ENCODE measurements around the gene IMPG1.
"Not testable (repeated sequence)": the region's sequence is repeated elsewhere in the genome, so short reads cannot be mapped to it uniquely, and the experiment has no call there.

IMPG1 gene

DNA sequence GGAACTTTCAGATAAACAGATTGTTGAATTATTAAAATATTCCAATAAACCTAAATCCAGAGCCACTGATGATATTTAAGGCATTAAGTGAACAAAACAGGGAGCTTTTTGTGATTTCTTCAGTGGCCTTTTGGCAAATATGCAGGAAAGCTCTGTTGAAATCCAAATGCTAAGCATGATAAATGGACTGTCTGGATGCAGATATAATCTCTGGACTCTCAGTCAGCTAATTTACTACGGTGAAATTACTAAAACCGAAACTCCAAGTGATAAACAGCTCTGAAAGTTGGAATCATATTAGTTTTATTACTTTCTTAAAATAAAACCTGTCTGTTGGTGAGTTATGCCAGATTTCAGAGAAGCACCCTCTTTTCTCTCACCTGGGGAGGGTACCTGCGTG lies 120.3 kb downstream of the IMPG1 start:
- no peak for DNase-seq (ENCODE audit: low read depth)

DNA sequence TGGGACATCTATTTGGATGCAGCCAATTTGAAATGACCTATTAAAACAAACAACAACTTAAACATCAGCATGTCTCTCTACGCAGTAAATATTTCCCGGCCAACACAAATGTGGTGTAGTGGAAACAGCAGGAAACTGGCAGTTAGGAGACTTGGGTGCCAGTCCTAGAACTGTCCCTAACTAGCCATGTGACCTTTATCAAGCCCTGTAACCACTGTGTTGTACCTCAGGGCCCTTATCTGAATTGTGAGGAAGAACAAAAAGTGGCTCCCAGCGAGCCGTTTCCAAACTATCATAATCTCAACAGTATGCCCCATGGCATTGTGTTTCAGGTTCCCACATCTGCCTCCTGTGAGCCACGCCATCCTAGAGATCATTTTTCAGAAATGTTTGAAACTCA lies 124.5 kb downstream of the IMPG1 start:
- no peak for DNase-seq (ENCODE audit: low read depth)

DNA sequence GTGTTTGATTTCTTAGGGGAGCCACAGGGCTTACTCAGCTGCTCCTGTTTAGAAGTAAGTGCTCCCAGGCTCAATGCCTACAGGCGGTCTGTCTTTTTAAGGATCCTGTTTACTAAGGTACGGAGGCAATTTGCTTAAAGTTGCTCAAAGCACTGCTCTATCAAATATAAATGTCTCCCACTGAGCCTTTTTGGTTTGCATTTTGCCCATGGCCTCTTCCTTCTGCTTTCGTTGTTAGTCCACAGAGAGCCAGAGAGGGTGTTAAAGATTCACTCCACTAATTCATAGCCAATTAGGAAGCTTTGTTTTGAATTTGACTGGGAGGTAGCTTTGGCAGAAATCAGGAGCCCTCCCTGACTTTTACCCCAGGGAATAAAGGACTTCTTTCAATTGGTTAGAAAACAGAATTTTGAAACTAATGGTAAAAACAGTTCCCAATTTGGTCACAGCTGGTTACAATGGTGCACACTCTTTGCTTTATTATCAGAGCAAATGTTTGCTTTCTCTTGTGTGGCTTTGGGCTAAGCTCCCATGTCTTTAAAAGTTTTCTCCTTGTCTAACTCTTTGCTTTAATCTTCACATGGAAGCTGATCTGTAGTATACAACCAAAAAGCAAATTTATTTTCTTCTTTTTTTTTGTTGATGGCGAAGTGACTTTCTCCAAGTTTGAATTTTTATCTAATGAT lies 126.2 kb downstream of the IMPG1 start:
- DNase-seq (ENCODE audit: low read depth) = no peak

GRCh38 chr6:75943381-75943780 lies 129.1 kb downstream of the IMPG1 start:
- DNase-seq (ENCODE audit: low read depth) = no peak

GRCh38 chr6:75941509-75941908 lies 131.0 kb downstream of the IMPG1 start:
- DNase-seq (ENCODE audit: low read depth) = no peak

DNA sequence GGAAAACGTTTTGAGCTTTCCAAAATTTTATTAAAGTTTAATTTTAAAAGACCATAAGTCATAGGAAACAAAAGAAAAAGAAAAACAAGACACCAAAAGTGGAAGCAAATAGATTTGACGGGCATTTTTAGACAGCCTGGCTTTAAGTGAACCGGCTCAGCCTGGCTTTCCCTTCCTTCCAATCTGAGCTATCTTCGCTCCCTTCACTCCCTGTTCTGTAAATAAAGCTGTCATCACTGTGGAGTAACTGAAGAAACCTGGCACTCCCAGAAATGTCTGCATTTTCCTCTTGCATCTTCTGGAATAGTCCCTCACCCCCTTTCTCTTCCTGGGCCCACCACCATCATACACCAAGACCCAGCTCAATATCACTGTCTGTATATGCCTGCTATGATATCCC lies 131.9 kb downstream of the IMPG1 start:
- DNase-seq (ENCODE audit: low read depth) = no peak

DNA sequence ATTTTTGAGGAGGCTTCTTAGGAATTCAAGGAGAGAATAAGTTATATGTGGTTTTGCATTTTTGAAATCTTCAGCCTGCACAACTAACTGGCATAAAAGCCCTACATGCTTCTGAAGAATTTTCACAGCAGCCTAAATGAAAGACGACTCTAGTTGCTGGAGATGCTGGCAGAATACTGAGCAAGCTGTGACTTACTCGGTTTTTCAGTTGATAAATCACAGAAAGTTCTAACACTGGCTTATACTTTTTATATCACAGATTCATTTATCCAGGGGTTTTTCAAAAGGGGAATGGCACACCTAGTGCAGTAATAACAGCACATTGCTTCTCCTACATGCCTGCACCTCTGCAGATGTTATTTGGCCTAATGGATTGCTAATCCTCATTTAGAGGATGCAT lies 134.6 kb downstream of the IMPG1 start:
- no peak for DNase-seq (ENCODE audit: low read depth)

DNA sequence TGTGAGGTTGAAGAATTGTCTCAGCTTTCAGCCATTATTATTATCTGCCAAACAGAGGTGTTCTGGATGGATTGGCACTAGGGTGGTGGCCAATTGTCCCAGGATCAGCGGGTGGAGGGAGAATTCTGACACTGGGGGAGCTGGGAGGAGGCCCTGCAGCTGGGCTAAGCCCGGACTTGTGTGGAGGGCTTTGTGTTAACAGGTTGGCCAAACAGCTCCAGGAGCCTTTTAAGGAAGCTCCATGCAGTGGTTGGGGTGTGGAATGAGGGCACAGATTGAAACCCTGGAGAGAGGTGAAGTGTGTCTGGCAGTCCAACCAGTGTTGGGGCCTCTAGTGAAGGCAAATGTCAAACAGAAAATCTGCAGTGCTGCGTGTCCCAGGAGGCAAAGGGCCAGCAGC lies 135.8 kb downstream of the IMPG1 start:
- DNase-seq (ENCODE audit: low read depth) = no peak

DNA sequence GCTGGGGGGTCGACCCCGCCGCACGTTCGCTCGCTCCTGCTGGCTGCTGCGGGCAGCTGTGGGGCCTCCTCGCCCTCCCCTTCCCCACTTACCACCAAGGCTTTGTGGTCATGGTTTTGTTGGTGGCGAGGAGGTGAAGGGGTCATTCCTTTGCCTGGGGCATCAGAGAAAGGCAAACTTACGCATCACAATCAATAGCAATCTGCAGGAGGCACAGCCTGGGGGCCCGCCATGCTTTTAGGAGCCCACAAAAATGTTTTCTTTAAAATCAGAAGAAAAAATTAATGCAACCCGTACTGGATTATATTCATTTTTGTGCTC lies 137.0 kb downstream of the IMPG1 start:
- DNase-seq (ENCODE audit: low read depth) = no peak

DNA sequence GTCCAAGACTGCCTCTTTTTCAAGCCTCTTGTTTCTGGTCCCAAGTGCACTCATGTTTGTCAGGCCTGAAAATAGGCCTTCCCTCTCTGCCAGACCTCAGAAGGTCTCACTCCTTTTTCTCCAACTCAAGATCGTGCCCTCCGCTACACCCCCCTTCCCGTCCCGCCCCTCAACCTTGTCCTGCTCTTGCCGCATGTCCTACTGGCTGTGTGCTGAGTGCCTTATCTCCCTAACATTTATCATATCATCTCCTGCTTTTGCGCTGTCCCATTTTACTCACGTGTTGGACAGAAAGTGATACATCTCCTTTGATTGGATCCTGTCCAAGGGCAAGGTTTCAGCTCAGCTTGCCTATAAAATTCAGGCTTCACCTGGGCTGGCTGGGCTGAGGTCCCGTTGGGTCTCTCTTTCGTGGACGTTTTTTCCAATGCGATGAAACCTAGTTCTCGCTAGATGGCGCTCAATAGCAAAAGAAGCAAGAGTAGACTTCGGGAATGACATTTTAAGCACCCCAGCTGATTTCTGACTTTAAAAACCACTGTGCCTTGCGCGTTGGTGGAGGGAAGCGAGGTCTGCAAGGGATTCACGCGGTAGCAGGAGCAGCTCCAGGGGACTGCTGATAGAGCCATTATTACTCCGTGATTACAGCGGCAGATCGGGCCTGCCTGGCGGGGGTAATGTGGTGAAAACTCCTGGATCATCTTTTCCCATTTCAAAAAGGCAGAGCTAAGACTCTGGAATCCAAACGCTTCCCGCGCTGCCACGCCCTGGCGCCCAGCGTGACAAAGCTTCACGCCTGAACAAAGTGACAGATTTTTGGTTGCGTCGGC lies 137.6 kb downstream of the IMPG1 start:
- peak; percentile 64 for DNase-seq (ENCODE audit: low read depth)

DNA sequence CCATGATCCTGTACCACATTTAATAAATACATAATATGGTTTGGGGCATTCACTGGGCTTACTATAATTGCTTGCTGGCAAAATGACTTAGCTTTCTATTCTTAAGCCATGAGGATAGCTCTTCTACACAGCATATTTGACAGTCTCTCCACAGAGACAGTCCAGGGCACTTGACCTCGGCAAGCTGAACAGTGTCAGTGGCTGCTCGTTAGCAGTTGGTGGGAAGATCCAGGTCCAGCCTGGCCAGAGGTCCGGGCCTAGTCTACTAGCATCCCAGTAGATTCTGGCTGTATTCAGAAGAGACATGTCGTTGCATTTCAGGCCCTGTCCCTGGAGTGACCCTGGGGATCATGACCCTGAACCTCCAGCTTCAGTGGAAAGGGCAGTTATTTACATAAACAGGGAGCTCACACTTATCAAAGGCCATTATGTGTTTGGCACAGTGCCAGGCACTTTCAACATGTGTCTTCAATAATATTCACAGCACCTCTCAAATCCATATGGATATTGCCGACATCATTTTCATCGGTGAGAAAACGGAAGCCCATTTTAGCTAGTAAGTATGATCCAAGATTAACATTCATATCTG lies 139.0 kb downstream of the IMPG1 start:
- no peak for DNase-seq (ENCODE audit: low read depth)

- DNase-seq (ENCODE audit: low read depth) = no peak
These were observed 140.4 kb downstream of the IMPG1 start for GRCh38 chr6:75932067-75932466.

- no peak for DNase-seq (ENCODE audit: low read depth)
These were observed 141.3 kb downstream of the IMPG1 start for GRCh38 chr6:75931011-75931680.

GRCh38 chr6:75926293-75927168 lies 145.9 kb downstream of the IMPG1 start:
- no peak for DNase-seq (ENCODE audit: low read depth)

DNA sequence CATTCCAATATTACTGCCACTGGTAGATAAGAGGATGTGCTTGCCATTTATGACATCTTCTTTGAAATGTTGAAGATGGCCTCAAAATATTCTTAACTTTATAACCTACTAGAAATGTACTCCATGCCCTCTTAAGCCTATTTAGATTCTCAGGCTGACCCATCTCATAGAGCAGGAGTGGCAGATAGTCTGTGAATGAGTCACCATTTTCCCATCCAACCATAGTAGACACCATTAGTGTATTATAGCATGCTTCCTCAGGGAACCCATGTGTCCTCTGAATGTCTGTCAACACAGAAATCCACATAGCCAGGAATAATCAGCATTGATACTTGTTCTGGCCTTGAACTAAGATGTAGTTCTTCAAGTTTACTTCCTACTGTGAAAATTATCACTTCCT lies 150.2 kb downstream of the IMPG1 start:
- no peak for DNase-seq (ENCODE audit: low read depth)

DNA sequence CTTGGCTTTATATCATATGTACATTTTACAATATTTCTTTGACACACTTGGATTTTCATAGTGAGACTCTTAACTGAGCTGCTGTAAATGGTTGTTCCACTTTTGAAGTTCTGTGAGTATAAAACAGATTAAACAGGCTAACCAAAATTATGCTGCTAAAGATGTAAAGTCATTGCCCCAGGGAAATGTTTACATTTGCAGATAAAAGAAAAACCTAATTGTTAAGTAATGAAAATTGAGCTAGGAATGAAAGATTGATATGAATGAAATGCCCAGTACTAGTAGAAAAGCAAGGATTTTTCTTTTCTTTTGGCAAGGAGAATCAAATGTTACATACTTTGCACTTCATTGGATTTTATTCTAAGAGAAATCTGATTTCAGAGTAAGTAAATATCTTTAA lies 159.4 kb downstream of the IMPG1 start:
- DNase-seq (ENCODE audit: low read depth) = no peak

DNA sequence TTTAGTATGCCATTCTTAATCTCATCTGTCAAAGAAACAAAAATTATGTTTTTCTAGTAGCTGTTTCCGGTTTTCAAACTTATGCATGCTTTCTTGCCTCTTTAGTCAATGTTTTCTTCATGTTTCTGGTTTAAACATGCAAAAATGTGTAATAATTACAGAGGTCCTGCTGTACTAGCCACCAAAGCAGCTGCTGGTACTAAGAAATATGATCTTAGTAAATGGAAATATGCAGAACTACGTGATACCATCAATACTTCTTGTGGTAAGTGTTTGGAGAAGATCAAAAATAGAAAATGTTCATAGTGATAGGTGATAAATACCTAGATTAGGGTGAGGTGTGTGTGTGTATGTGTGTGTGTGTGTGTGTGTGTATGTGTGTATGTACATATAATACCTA lies 165.0 kb downstream of the IMPG1 start:
- DNase-seq (ENCODE audit: low read depth) = no peak

DNA sequence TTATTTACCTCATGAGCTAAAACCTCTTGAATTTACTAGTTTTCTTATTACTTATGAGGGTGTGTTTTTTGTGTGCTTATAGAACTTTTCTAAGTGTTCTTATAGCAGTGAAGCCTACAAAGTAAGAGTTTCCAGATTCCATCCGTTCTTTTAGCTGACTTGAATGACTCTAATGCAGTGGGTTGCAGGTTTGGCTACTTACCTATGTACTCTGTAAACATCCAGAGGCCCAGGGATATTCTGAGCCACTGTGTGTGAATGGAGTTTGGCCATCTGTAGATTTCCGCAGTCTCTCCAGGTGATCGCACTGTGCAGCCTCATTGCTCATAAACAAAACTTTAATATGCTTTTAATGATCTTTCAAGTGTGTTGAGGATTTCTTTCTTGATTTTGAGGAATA lies 165.6 kb downstream of the IMPG1 start:
- DNase-seq (ENCODE audit: low read depth) = no peak

GRCh38 chr6:75905129-75905528 lies 167.3 kb downstream of the IMPG1 start:
- not testable (repeated sequence) for DNase-seq (ENCODE audit: low read depth)

- DNase-seq (ENCODE audit: low read depth) = not testable (repeated sequence)
These were observed 172.2 kb downstream of the IMPG1 start for GRCh38 chr6:75900216-75900615.

GRCh38 chr6:75896526-75896925 lies 175.9 kb downstream of the IMPG1 start:
- no peak for DNase-seq (ENCODE audit: low read depth)

DNA sequence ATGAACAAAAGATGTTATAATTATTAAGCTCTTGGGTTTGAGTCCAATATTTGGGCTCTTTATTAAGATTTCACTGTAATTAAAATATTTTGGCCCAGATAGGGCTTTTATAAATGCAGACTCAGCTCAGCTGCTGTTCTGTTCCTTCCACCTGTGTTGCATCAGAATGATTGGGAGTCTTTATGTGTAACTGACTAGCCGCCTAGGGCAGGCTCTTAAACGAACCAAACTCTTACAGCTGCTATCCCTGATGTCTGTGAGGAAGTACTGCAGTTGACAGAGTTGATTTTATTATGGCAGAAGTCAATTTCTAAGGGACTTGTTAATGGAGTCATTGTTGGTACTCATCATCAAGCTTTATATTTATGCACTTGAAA lies 178.7 kb downstream of the IMPG1 start:
- no peak for DNase-seq (ENCODE audit: low read depth)

Measured in fibroblast of gingiva (primary cell).